HG03159 (cell line): ENCODE measurements around the gene ST6GAL2.

ENCODE experiments used
- ATAC-seq: cut with Tn5 transposase; IDR thresholded peaks from one replicate; pipeline ENCODE4 v1.9.1; 2021; ENCODE audit warnings: mild to moderate bottlenecking, moderate library complexity; ENCODE audit not compliant: unreplicated experiment

Gene ST6GAL2, protein sequence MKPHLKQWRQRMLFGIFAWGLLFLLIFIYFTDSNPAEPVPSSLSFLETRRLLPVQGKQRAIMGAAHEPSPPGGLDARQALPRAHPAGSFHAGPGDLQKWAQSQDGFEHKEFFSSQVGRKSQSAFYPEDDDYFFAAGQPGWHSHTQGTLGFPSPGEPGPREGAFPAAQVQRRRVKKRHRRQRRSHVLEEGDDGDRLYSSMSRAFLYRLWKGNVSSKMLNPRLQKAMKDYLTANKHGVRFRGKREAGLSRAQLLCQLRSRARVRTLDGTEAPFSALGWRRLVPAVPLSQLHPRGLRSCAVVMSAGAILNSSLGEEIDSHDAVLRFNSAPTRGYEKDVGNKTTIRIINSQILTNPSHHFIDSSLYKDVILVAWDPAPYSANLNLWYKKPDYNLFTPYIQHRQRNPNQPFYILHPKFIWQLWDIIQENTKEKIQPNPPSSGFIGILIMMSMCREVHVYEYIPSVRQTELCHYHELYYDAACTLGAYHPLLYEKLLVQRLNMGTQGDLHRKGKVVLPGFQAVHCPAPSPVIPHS

DNA sequence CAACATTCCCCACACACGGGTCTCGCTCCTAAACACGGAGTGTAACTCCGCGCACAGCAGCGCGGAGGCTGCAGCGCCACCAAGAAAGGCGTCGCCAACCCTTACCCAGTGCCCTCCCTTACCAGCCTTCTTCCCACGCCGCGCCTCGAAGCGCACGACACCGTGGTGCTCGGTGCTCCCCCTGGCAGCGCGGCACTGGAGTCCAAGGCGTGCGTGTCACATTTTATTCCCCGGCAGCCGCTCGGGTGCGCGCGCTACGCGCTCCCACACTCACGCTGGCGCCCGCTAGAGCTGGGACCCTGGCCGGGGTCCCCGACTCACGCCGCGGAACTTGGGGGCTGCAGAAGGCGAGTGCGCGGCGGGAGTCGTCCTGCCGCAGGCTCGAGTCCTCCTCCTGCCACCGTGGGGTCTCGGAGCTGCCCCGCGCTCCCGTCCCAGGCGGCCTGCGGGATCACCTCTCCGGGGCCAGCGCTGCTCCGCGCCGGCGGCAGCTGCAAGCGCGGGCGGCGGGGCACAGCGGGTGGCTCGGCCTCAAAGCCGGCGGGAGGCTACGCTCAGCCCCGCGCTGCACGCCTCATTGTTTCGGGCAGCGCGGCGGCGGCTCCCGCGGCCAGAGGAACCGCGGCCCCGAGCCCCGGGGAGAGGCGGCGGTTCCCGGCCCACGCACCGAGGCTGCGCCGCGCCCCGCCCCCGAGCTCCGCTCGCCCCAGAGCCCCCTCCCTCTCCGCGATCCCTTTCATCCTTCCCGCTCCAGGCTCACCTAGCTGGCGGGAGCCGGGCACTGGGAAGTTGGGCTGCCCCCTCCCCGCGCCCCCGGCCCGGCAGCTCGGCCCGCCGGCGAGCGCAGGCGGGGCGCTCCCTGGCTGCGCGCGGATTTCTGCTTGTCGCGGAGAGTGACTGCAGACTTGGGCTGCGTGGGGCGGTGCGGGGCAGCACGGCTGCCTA is at the start of gene ST6GAL2:
ST6GAL2 (minus strand) TSS at position 197 of the 945 bp plus-strand sequence. CDS start 42,190 bp downstream, outside the sequence.
- no peak for ATAC-seq

DNA sequence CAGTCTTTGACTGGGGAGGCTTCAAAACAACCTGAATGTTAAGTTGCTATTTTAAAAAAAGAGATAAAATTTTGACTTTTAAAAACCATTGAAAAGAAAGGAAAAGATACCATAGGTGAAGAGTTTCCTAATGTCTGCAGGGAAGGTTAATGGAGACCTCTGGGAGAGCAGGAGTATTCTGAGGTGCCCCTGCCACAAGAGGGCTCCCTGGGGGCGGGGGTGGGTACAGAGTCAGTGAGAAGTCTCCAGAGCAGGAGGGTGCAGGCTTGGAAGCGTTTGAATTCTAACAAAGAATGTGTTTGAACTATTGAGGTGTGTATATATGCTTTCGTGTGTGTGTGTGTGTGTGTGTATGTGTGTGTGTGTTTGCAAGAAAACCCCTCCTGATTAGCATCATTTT is 46.7 kb upstream of the ST6GAL2 start:
- ATAC-seq, result no peak

GRCh38 chr2:106931717-106932335 is 45.9 kb upstream of the ST6GAL2 start:
- ATAC-seq, result no peak

GRCh38 chr2:106921451-106921850 is 35.5 kb upstream of the ST6GAL2 start:
- ATAC-seq, result no peak

- no peak for ATAC-seq
These were observed 33.0 kb upstream of the ST6GAL2 start for GRCh38 chr2:106919012-106919411.

- ATAC-seq, result no peak
These were observed 18.3 kb upstream of the ST6GAL2 start for GRCh38 chr2:106904242-106904641.

DNA sequence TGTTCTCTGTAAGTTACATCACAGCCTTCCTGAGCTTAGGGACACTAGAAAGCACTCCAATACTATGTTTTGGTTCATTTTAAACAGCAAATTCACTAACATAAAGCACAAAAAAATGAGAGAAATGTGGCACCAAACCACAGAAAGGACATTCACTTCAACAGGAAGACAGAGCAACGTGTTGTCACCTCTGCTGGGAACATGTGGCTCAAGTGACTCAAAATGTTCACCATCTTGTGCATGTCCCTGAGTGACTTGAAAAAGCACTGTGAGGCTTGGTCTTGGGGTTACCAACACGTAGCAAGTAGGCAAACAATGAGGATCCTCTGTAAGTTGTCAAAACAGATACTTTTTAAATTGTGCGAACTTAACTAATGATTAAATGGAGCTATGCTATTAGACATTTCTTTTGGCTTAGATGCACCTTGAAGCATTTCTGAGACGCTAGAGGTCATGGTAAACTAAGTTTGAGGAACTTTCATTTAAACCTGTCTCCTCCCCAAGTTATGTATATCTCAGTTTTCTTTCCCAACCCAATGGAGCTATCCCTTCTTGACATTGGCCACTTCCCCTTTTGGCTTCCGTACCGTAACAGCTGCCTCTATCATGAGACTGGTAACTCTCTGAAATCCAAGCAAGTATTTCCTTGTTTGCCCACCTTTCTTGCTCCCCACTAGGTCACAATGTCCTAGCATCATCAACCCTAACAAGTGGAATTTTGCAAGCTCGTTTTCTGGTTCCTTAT is 14.0 kb upstream of the ST6GAL2 start:
- no peak for ATAC-seq

GRCh38 chr2:106894545-106894944 is 8.6 kb upstream of the ST6GAL2 start:
- ATAC-seq, result no peak

DNA sequence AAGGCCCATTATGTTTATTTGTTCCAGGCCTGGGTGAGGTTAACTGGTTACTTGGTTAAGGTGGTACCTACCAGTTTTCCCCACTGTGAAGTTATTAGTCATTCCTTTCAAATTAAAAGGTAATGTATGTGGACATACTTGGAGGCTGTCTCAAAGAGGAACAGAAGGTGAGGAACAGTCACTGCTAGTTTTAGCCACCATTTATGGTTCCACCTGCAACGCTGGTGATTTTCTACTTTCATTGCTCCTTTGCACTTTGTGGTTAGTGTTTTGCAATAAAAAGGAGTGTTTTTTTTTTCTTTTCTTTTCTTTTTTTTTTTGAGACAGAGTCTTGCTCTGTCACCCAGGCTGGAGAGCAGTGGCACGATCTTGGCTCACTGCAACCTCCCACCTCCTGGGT is 6.1 kb upstream of the ST6GAL2 start:
- no peak for ATAC-seq

- no peak for ATAC-seq
These were observed 4.6 kb upstream of the ST6GAL2 start for GRCh38 chr2:106890606-106891005.

DNA sequence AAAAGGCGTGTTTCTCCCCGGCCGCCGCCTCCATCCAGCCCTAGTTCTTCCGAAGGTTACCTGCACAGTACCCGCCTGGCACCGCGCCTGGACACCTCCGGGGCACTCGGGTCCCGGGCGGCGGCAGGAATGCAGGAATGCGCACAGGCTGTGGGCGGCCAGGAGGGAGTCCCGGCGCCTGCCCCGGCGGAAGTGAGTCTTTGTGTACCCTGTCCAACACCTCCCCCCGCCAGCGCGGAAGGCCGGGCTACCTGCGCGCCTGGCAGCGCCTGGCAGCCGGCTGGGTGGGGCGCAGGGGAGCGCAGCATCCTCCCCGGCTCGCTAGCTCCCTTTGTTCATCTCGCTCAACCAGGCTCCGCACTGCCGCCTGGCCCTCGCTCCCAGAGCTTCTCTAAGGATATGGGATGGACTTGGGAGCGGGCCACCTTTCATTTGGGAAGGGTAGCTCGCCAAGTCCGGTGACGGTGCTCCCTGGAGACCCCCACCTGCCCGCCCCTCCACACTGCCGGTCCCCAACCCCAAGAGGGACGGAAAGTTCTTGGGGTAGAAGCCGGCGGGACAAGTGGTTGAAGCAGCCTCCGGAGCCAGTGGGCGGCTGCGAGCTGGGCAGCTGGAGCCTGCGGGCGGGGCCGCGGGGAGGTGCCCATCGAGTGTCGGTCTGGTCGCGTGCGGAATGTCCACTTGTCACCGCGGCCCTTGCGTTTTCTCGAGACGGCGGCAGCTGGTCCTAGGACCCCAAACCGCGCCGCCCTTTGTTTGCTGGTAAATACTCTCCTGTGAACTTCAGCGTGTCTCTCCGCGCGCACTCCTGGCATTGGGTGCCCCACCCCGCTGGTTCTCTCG is 1.2 kb upstream of the ST6GAL2 start:
- ATAC-seq, result no peak

GRCh38 chr2:106885329-106885728 is 638 bp downstream of the ST6GAL2 start:
- ATAC-seq, result no peak

DNA sequence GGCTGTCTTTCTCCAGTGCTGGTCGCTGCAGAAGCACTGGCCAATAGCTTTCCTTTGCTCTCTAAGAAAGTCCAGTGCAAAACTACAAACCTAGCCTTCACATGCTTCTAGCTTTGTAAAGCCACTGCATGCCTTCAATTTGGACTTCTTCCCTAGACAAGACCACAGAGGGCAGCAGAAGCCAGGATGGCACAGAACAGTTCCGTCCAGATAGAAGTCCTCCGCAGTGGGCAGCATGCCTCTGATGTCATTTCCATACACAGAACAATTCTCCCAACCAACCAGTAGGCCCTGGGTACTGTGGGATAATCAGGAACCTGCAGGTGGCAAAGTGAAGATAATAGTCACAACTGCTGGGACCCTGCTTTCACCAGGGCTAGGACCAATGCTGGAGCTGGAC is 3.3 kb downstream of the ST6GAL2 start:
- ATAC-seq, result no peak

DNA sequence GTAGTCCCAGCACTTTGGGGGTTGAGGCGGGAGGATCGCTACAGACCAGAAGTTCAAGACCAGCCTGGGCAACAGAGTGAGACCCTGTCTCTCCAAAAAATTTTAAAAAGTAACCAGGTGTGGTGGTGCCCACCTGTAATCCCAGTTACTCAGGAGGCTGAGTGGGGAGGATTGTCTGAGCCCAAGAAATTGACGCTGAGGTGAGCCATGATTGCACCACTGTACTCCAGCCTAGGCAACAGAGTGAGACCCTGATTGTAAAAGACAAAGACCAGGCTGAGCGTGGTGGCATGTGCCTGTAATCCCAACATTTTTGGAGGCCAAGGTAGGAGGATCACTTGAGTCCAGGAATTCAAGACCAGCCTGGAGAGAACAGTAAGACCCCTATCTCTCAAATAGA is 7.8 kb downstream of the ST6GAL2 start:
- ATAC-seq, result no peak

DNA sequence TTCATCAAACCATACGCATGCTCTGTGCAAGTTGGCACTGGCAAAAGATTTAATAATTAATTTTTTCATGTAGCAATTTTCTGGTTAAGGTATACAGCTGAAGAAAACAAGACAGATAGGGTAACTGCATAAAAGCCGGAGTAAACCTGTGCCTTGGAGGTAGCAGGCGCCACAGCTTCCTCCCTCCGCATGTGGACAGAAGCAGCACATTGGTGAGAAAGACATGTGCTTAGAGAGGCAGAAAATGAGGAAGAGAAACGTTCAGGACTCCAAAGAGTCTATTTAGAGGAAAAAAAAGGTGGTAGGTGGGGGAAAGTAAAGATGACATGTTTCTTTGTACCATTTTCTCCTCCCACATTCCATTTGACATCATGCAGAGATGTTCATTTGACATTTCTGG is 9.3 kb downstream of the ST6GAL2 start:
- no peak for ATAC-seq

DNA sequence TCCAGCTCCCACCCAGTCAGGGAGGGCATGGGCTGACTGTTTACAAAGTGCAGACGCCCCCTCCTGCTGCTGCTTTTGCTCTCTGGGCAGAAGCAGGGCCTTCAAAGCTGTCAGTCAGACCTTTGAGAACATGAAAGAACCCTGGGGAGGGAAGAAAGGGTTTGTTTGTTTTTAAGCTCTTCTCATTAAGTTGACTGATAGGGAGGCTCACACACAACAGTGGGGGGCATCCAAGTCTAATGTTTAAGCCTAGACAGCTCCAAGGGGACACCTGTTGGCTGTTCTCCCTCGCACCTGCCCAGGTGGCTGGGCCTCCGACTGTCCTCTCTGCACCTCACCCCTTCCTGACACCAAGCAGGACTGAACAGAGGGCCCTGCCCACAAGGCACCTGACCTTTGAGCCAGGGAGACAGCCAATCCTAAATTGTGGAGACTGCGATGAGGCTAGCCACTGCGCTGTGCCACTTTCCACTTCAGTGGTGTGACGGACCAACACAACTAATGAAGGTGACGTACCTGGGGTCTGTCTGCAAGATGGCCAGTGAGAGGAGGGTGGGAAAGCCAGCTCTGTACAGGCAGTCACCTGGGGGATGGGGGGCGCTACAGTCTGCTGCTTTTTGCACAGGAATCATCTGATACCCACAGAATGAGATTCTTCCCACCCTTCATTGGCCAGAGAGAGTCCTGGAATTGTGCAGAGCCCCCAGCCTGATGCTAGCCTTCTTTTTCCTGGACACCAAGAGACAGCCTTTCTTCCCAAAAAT is 16.3 kb downstream of the ST6GAL2 start:
- ATAC-seq, result no peak

GRCh38 chr2:106868275-106868674 is 17.7 kb downstream of the ST6GAL2 start:
- ATAC-seq, result no peak

GRCh38 chr2:106867196-106867953 is 18.6 kb downstream of the ST6GAL2 start:
- no peak for ATAC-seq
